T follicular helper cell (primary cell): ENCODE results near the gene KCNMA1.
"Not testable (repeated sequence)": the region's sequence is repeated elsewhere in the genome, so short reads cannot be mapped to it uniquely, and the experiment has no call there.

ENCODE experiments used
- DNase-seq: peaks from one replicate; pipeline ENCODE4 v3.0.0-alpha.2; 2020; ENCODE audit warnings: low read depth

Gene KCNMA1

DNA sequence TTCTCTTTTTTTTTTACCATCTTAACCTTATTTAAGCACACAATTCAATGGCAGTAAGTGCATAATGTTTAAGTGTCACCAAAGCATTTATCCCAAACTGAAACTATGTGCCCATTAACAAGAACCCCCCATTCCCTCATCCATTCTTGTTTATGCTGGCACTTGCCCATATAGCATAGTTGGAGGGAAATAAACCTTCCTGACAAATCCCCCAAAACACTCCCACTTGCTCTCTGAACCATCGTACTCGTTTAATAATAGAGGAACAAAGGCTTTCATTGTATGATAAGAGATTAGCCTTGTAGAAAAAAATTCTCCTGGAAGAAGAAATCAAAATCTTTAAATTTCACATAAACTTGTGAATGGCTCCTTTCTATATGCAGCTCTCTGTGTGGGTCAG is 26.4 kb upstream of the KCNMA1 start:
- no peak for DNase-seq

DNA sequence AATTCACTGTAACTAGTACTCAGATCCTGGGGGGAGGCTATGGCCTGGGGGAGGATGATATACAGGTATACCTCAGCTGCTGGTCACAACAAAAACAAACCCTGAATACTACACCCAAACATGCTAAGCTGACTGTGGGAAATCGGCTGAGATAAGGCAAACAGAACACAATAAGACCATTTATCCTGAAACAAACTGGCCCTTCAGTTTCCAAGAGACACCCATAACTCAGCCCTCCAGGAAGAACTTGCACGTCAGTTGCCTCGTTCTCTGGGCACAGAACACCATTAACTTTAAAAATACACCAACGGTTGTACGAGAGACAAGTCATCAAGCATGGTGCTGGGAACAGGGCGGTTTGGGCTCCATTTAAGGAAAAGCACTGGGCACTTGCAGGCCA is 24.1 kb upstream of the KCNMA1 start:
- DNase-seq: no peak

DNA sequence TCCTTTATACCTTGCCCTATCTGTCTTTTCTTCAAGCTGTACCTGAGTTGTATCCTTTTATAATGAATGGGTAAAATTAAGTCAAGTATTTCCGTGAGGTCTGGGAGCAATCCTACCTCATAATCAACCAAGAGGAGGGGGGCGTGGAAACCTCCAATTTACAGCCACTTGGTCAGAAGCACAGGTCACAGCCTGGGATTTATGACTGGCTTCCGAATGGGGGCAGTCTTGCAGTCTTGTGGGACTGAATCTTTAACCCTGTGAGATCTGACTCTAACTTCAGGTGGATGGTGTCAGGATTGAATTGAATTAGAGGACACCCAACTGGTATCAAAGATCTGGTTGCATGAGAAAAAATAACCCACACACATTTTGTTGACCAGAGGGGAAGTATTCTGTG is 23.5 kb upstream of the KCNMA1 start:
- DNase-seq: no peak

DNA sequence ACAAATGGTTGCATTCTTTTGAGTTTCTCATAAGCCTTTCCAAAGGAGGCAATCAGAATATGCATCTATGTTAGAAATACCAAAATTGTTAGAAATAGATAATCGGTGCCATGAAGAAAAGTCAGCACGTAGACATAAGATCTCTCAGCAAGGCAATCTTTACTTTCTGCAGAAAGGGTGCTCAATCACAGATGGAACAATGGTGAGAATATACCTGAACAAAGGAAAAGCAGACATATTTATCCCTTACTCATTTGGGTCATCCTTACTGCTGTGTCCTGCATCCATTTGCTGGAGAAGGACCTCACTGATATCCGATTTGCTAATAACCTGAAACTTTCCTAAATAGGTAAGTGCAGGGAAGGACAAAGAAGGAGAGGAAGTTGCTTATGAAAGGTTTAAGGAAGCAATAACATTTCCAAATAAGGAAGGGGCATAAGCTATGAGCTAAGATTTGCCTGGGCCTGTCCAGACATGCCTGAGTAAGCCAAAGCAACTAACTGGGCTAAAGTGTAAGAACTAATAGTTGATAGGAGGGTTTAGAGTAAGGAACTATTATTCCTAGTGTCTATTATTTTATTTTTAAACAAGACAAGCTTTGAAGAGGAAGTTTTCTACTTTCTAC is 21.6 kb upstream of the KCNMA1 start:
- DNase-seq: not testable (repeated sequence)

- no peak for DNase-seq
Measured at GRCh38 chr10:77653210-77653609, 15.6 kb upstream of the KCNMA1 start.

DNA sequence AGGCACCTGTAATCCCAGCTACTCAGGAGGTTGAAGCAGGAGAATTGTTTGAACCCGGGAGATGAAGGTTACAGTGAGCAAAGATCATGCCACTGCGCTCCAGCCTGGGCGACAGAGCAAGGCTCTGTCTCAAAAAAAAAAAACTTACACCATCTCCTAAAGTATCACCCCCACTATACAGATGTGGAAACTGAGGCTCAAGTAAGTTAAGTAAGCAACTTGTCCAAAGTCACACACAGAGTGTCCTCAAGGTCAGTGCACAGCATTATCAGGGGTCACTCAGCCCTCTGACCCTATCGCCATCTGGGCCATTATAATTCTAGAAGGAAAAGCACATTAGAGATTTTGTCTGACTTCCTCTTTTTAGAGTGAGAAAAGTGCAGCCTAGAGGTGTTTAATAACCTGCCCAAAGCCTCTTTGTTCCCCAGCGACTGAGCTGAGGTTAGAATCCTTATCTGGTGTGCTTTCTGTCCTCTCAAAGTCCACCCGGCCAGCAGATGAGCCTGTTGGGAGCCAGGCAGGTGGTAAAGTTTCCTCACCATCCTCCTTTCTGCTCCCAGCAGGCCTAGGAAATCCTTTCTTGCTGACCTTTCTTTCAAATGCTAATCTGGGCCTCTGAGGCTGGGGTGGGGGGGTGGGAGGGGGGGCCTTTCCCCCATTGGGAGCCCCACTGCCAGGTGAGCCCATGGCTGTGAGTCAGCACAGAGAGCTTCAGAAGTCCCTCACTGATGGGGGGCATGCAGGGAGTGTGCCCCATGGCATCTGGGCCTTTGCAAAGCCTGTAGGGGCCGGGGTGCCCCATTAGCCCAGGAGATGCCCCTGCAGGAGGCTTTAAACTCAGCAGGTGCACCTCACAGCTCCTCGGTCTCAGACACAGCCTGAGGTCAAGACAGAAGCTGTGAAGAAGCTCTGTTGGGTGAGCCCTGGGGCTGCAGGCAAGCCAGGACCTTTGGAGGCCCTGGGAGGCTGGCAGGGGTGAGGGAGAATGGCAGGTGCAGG is 12.0 kb upstream of the KCNMA1 start:
- no peak for DNase-seq

DNA sequence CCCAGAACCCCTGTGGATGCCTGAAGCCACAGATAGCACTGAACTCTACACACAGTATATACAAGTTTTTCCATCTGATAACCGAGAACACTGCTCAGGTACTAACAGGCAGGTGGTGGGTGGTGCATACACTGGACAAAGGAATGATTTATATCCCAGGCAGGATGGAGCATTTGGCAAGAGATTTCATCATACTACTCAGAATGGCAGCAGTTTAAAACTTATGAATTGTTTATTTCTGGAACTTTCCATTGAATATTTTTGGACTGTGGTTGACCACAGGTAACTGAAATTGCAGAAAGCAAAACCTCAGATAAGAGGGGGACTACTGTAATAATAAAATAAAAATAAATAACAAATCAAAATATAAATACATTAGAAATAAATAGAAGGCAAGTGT is 10.9 kb upstream of the KCNMA1 start:
- DNase-seq: no peak

GRCh38 chr10:77647543-77648293 is 10.1 kb upstream of the KCNMA1 start:
- DNase-seq: no peak

DNA sequence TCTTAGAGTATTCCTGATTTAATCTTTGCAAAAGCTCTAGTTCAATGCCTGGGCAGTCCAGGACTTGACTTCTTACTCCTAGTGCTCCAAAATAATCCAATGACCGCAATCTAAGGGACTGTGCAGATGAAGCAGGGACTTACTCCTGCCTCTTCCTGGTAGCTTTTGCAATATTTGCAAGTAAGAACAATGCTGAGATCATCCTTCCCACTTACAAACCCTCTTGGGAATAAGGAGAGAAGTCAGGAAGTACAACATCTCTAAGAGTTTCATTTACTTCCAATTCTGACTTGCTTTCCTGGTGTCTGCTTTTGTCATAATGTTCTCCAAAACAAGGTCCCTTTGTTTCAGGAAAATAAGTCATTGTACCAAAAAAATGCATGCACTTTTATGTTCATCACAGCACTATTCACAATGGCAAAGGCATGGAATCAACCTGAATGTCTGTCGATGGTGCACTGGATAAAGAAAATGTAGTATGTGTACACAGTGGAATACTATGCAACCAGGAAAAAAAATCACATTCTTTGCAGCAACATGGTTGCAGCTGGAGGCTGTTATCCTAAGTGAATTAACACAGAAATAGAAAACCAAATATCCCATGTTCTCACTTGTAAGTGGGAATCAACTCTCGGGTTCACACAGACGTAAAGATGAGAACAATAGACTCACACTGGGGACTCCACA is 7.1 kb upstream of the KCNMA1 start:
- no peak for DNase-seq

DNA sequence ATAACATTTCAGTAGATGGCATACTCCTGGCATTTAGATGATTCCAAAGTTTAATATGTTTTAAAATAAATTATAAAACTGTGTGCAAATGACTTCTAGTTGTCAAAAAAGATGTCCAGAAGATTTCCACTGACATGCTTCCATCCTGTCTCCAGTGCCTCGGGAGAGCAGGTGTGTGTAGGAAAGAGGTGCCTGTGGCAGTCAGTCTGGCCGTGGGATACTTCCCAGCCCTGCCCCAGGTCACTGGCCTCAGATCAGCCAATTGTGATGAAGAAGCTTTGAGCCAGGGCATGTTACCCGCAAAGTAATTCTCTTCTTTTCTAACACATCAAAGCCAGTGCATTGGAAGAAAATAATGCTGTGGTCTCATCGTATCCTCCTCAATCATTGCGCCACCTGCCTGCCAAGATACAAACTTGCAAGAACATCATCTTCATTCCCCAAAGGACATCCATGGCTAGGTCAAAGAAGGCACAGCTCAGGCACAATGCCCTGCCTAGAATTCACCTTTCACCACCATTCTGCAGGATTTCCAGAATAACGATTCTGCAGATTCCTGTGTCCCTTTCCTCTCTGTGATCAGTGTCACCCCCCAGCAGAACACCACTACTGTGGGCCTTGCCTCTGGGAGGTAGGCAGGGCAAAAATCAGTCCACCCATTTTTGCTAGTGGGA is 6.3 kb upstream of the KCNMA1 start:
- no peak for DNase-seq

DNA sequence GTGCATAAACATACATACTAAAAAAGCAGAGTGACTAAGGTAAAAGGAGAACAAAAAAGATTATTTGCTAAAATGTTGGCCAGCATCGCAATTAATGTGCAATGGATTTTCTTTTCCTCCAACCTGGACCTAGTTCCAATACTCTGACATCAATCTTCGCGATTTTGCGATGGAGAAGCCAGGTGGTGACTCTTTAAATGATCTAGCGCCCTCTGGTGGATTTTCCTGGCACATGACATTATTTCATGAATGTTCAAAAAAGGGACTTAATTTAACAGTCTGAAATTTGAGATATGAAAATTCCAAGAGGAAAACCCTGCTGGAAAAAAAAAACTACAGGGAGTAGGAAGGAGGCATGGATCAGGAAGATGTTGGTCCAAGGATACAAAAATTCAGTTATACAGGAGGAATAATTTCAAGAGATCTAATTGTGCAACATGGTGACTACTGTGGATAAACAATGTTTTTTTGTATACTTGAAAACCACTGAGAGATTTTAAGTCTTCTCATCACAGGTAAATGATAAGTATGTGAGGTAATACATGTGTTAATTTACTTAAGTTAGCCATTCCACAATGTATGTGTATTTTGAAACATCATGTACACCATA is 4.3 kb upstream of the KCNMA1 start:
- peak; percentile 12 for DNase-seq

DNA sequence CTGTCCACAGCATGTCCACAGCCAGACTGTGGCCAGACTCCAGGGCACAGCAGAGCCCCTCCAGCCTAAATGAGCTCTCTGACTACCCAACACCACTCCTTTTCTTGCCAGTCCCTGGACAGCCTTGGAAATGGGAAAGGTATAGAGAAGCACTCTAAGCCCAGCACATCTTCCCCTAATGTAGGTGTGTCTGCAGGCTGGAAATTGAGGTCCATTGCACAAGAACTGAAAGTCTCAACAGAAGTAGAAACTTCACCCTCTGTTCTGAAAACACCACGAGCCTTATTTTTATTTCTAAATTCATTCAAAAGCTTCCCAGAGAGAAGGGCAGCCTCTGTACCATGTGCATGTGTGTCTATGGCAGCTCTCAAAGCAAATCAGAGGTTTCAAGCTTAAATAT is 3.7 kb upstream of the KCNMA1 start:
- no peak for DNase-seq

GRCh38 chr10:77640167-77640566 is 2.6 kb upstream of the KCNMA1 start:
- no peak for DNase-seq

DNA sequence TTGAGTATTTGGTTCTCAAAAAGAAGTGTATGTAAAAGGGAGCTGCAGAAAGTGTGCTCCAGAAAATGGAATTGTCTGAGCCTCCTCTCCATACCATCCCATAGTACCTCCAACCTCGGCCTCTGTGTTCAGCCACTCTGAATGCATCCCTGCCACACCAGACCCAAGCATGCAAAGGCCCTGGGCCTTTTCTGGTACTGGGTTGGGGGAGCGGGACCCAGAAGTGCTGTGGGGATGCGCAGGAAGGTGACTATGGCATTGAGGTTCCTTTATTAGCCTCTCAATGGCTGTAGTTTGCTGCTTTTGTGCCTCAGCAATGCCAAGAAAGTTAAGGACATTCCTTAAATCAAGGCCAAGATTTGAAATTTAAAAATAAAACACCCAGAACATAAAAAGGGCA is 2.1 kb upstream of the KCNMA1 start:
- no peak for DNase-seq

DNA sequence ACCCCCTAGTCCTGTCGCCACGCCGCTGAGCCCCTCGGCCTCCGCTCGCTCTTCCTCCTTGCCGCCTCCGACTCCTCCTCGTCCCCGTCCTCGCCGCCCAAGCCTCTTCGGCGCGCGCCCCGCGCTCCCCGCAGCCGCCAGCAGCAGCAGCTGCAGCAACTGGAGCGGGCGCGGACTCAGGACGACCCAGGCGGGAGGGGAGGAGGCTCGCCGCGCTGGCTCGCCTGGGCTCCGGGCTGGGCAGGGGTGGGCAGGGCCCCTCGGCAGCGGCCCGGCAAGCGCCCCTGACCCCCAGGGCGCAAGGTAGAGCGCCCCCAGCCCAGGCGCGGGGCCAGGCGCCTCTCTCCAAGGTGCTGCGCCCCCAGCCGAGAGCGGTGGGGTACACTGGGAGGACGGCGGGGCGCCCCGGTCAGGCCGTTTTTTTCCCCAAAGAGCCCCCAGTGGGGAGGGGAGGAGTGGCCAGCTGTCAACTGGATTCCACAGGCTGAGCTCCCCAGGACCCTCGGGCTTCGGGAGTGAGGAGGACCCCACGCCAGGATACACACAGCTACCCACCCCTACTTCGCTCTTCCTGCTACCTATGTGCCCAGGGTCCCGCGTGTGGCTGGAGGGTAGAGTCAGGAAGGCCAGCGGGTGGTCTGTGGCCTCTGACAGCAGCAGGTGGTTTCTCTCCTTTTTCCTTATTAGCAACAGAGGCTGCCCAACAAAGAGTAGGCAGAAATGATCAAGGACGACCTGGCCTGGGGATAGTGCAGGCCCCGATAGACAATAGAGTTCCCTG is 903 bp upstream of the KCNMA1 start:
- DNase-seq: no peak

- DNase-seq: no peak
Measured at GRCh38 chr10:77636967-77637531, 559 bp downstream of the KCNMA1 start.

- DNase-seq: no peak
Measured at GRCh38 chr10:77636282-77636966, 1.2 kb downstream of the KCNMA1 start.

DNA sequence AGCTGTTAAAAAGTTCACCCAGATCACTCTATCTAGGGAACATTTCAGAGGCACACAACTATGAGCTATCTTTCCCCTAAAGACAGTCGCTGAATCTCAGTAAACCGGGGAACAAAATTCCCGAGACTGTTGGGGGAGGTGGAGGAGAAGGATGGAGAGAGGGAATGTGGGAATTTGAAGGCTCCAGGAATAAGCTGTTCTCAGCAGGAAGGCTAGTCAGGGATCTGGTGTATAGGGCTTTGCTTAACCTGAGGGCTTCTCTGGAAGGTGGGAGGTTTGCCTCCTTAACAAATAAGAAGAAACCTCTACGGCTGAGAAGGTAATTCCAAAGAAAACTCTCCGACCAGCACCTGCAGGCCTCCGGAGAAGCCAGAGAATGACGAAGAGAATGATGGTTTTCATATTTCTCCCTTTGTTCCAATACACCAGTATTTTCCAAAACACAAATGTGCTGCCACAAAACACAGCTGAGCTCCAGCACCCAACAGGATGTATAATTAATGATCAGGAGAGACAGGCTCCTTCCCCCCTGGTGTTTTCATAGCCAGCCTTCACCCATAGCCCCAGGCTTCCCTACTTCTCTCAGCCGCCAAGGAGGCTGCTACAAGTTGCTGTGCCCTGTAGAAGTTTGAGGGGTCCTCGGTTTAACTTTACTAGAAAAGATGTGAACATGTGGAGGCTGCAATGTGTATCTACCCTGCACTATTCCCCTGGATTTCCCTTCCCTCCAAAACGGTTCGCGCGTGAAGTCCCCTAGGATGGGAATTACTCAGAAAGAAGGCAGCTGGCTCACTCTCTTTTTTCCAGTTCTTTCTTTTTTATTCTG is 2.0 kb downstream of the KCNMA1 start:
- no peak for DNase-seq
